Prostate gland (tissue), 2 donors: ENCODE measurements around the gene WDR35.

ENCODE experiments used
- POLR2A ChIP-seq: fragments of 450-650 bp; IDR thresholded peaks from one replicate; pipeline ENCODE4 v1.6.1; 2016; ENCODE audit warnings: antibody characterized with exemption, mild to moderate bottlenecking
- POLR2AphosphoS5 ChIP-seq: sonication (generic); formaldehyde crosslinking; IDR thresholded peaks from one replicate; pipeline ENCODE4 v1.6.1; 2017; ENCODE audit warnings: antibody characterized with exemption
- TF ChIP-seq, protein P1 (sequence below), 4 experiments: fragments of 200-600 bp in 2 of 4; fragments of 450-650 bp in 2 of 4; sonication (generic) in 2 of 4; IDR thresholded peaks; 1 replicate in 3 of 4; 2 replicates in 1 of 4; pipeline ENCODE4 v1.5.1; 2016 to 2019; ENCODE audit warnings: antibody characterized with exemption in 4 of 4, mild to moderate bottlenecking in 2 of 4, moderate library complexity in 2 of 4

GRCh38 chr2:19865151-19865550 is 124.8 kb downstream of the WDR35 start:
- TF ChIP-seq POLR2A = no peak
- no peak for TF ChIP-seq POLR2AphosphoS5
- TF ChIP-seq, protein P1, sequence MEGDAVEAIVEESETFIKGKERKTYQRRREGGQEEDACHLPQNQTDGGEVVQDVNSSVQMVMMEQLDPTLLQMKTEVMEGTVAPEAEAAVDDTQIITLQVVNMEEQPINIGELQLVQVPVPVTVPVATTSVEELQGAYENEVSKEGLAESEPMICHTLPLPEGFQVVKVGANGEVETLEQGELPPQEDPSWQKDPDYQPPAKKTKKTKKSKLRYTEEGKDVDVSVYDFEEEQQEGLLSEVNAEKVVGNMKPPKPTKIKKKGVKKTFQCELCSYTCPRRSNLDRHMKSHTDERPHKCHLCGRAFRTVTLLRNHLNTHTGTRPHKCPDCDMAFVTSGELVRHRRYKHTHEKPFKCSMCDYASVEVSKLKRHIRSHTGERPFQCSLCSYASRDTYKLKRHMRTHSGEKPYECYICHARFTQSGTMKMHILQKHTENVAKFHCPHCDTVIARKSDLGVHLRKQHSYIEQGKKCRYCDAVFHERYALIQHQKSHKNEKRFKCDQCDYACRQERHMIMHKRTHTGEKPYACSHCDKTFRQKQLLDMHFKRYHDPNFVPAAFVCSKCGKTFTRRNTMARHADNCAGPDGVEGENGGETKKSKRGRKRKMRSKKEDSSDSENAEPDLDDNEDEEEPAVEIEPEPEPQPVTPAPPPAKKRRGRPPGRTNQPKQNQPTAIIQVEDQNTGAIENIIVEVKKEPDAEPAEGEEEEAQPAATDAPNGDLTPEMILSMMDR (IDR thresholded peaks at IDR 0.05) = no peak
